SK-N-SH (cell line): Measurements from ENCODE around the gene RGR.

Experiments used
- ELF1 ChIP-seq: IDR thresholded peaks from 2 replicates; pipeline ENCODE4 v1.4.0; 2012
- FOXJ3 ChIP-seq: sonication (generic); formaldehyde crosslinking; IDR thresholded peaks from 2 replicates; pipeline ENCODE4 v1.5.1; 2020; ENCODE audit warnings: mild to moderate bottlenecking, missing genetic modification reagents
- FOXM1 ChIP-seq: IDR thresholded peaks from 2 replicates; pipeline ENCODE4 v1.4.0; 2012; ENCODE audit warnings: low read depth, mild to moderate bottlenecking
- GABPA ChIP-seq: IDR thresholded peaks from 2 replicates; pipeline ENCODE4 v1.4.0; 2012; ENCODE audit warnings: low read depth, mild to moderate bottlenecking
- MAX ChIP-seq: IDR thresholded peaks from 2 replicates; pipeline ENCODE4 v1.4.0; 2012; ENCODE audit warnings: low read depth
- POLR2AphosphoS5 ChIP-seq: IDR thresholded peaks from 2 replicates; pipeline ENCODE4 v1.6.1; 2012; ENCODE audit warnings: low read depth, low read length
- RAD21 ChIP-seq: IDR thresholded peaks from 2 replicates; pipeline ENCODE4 v1.6.1; 2012; ENCODE audit warnings: mild to moderate bottlenecking, low read length
- SMC3 ChIP-seq: IDR thresholded peaks from 2 replicates; pipeline ENCODE4 v1.6.1; 2012; ENCODE audit warnings: low read depth, low read length, improper control_type of control experiment
- TF ChIP-seq, protein P1 (sequence below): IDR thresholded peaks from 2 replicates; pipeline ENCODE4 v1.6.1; 2012; ENCODE audit warnings: mild to moderate bottlenecking, low read depth, low read length, moderate library complexity
- TF ChIP-seq, protein P2 (sequence below): fragments of 200-600 bp; sonication (generic); IDR thresholded peaks from 2 replicates; pipeline ENCODE4 v1.6.1; 2017; ENCODE audit warnings: antibody characterized with exemption, mild to moderate bottlenecking, moderate library complexity
- TF ChIP-seq, protein P3 (sequence below): fragments of 150-350 bp; IDR thresholded peaks from 2 replicates; pipeline ENCODE4 v1.6.1; 2016; ENCODE audit warnings: mild to moderate bottlenecking, low read depth, low read length

GRCh38 chr10:84286695-84287094 lies 41.8 kb downstream of the RGR start:
- no peak for TF ChIP-seq FOXJ3
- TF ChIP-seq, protein P1, sequence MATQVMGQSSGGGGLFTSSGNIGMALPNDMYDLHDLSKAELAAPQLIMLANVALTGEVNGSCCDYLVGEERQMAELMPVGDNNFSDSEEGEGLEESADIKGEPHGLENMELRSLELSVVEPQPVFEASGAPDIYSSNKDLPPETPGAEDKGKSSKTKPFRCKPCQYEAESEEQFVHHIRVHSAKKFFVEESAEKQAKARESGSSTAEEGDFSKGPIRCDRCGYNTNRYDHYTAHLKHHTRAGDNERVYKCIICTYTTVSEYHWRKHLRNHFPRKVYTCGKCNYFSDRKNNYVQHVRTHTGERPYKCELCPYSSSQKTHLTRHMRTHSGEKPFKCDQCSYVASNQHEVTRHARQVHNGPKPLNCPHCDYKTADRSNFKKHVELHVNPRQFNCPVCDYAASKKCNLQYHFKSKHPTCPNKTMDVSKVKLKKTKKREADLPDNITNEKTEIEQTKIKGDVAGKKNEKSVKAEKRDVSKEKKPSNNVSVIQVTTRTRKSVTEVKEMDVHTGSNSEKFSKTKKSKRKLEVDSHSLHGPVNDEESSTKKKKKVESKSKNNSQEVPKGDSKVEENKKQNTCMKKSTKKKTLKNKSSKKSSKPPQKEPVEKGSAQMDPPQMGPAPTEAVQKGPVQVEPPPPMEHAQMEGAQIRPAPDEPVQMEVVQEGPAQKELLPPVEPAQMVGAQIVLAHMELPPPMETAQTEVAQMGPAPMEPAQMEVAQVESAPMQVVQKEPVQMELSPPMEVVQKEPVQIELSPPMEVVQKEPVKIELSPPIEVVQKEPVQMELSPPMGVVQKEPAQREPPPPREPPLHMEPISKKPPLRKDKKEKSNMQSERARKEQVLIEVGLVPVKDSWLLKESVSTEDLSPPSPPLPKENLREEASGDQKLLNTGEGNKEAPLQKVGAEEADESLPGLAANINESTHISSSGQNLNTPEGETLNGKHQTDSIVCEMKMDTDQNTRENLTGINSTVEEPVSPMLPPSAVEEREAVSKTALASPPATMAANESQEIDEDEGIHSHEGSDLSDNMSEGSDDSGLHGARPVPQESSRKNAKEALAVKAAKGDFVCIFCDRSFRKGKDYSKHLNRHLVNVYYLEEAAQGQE: no peak
- no peak for TF ChIP-seq MAX
- TF ChIP-seq, protein P2, sequence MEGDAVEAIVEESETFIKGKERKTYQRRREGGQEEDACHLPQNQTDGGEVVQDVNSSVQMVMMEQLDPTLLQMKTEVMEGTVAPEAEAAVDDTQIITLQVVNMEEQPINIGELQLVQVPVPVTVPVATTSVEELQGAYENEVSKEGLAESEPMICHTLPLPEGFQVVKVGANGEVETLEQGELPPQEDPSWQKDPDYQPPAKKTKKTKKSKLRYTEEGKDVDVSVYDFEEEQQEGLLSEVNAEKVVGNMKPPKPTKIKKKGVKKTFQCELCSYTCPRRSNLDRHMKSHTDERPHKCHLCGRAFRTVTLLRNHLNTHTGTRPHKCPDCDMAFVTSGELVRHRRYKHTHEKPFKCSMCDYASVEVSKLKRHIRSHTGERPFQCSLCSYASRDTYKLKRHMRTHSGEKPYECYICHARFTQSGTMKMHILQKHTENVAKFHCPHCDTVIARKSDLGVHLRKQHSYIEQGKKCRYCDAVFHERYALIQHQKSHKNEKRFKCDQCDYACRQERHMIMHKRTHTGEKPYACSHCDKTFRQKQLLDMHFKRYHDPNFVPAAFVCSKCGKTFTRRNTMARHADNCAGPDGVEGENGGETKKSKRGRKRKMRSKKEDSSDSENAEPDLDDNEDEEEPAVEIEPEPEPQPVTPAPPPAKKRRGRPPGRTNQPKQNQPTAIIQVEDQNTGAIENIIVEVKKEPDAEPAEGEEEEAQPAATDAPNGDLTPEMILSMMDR: no peak
- no peak for TF ChIP-seq SMC3
- no peak for TF ChIP-seq GABPA
- TF ChIP-seq, protein P3, sequence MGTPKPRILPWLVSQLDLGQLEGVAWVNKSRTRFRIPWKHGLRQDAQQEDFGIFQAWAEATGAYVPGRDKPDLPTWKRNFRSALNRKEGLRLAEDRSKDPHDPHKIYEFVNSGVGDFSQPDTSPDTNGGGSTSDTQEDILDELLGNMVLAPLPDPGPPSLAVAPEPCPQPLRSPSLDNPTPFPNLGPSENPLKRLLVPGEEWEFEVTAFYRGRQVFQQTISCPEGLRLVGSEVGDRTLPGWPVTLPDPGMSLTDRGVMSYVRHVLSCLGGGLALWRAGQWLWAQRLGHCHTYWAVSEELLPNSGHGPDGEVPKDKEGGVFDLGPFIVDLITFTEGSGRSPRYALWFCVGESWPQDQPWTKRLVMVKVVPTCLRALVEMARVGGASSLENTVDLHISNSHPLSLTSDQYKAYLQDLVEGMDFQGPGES: no peak
- no peak for TF ChIP-seq POLR2AphosphoS5
- TF ChIP-seq FOXM1: no peak
- TF ChIP-seq RAD21: no peak
- TF ChIP-seq ELF1: no peak
